ENCODE measurements around the gene TICAM2.

Gene TICAM2

DNA sequence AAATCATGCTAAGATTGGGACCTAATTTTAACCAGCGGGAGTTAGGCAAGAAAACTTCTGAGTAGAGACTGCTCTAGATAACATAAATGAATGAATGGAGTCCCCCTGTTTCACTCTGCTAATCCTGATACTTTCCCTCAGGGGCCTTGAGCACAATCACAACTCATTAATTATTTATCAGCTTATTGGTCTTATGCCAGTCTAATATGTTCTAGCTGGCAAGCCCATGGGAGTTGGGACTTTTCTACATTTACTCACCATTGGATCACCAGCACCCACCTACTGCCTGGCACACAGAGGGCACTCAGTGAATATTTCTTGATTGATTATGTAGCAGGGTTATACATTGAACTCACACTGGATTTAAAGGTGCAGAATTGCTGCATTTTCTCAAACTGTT lies 37.1 kb upstream of the TICAM2 start:
- H3K4me3 ChIP-seq (ENCODE audit: low read depth, low read length), result no peak overlapping the region
- TF ChIP-seq, protein P1, sequence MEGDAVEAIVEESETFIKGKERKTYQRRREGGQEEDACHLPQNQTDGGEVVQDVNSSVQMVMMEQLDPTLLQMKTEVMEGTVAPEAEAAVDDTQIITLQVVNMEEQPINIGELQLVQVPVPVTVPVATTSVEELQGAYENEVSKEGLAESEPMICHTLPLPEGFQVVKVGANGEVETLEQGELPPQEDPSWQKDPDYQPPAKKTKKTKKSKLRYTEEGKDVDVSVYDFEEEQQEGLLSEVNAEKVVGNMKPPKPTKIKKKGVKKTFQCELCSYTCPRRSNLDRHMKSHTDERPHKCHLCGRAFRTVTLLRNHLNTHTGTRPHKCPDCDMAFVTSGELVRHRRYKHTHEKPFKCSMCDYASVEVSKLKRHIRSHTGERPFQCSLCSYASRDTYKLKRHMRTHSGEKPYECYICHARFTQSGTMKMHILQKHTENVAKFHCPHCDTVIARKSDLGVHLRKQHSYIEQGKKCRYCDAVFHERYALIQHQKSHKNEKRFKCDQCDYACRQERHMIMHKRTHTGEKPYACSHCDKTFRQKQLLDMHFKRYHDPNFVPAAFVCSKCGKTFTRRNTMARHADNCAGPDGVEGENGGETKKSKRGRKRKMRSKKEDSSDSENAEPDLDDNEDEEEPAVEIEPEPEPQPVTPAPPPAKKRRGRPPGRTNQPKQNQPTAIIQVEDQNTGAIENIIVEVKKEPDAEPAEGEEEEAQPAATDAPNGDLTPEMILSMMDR (IDR thresholded peaks at IDR 0.05; ENCODE audit: control insufficient read depth, extremely low read depth, insufficient read depth), result no peak
- DNase-seq (ENCODE audit: low read depth), result no peak

DNA sequence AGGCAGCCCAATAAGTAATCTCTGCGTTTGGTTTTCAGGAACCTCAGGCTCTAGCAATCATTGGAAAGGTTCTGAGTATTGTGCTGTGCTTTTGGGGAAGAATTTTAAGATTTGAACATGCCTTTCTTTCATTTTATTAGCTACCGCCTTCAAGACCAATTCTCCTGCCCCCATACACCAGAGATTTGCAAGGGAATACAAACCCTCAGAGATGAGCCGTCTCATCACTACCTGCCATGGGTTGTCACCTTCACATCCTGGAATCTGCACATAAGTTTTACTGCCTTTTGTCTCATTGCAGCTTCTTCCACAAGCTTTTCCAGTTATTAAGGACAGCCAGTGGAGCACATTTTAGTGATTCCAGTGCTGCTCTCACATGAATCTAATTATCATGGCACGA lies 35.2 kb upstream of the TICAM2 start:
- TF ChIP-seq, protein P1 (IDR thresholded peaks at IDR 0.05; ENCODE audit: control insufficient read depth, extremely low read depth, insufficient read depth), result no peak
- H3K4me3 ChIP-seq (ENCODE audit: low read depth, low read length), result no peak overlapping the region
- DNase-seq (ENCODE audit: low read depth), result no peak

DNA sequence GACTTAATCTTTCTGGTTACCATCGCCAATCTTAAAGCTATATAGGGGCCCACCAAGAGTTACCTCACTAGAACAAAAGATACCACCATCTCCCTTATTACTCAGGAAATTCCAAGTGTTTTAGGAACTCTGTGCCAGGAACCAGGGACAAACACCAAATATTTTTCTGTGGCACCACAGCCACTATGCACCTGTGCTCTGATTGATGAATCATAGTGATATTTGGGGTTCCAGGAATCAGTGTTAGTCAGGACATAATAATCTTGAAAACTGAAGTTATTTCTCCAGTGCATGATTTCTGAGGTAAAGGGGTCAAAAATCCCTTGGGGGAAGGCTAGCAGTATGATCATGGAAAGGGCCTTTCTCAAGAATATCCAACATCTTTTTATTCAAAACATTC lies 33.7 kb upstream of the TICAM2 start:
- no peak for DNase-seq (ENCODE audit: low read depth)
- no peak overlapping the region for H3K4me3 ChIP-seq (ENCODE audit: low read depth, low read length)
- TF ChIP-seq, protein P1 (IDR thresholded peaks at IDR 0.05; ENCODE audit: control insufficient read depth, extremely low read depth, insufficient read depth), result no peak

DNA sequence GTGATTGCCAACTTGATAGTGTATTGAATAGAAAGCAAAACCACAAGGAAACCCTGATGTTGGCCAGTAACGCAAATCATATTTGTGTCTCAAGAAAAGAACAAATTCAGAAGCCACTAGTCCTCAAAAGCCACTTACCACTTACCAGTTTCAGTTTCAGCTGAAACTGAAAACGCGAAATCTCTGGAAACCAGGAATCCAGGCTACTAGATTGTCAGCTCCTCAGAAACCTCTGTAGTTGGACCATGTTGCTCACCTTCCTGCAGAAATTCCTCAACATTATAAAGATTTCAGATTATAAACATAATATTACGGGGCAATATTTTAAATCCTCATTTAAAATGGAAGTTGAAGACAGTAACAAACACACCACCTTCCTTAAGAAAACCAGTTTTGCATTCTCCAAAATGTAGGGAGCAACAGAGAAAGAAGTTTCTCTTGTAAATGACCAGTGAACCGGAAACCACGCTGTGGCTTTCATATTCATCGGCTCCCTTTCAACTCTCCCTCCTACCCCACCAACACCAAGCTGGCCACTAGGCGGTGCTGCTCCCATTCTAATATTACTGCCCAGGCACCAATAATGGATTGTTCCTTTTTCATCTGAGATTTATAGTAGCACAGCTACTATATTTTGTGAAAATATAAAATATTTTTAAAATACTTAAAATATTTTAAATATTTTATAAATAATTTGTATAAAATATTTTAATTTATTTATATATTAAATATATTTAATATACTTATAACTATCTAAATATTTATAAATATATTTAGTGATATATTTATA lies 32.3 kb upstream of the TICAM2 start:
- DNase-seq (ENCODE audit: low read depth), result peak; percentile 64
- TF ChIP-seq, protein P1 (IDR thresholded peaks at IDR 0.05; ENCODE audit: control insufficient read depth, extremely low read depth, insufficient read depth), result peak; percentile 99
- no peak overlapping the region for H3K4me3 ChIP-seq (ENCODE audit: low read depth, low read length)

DNA sequence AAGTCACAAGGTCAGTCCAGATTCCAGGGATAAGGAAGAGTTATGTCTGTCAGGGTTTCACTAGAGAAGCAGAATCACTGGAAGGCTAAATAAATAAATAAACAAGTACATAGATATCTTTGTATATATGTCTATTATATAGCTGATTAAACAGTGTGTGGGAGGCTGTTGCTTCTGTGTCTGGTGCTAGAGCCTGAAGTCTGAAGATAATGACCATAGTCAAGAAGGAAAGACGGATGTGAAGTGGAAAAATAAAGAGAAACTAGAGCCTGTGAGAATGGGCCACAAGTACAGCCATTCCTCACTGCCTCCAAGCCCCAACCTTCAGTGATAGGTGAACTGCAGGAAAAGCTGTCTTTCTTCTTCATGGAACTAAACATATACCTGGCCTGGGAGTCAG lies 27.6 kb upstream of the TICAM2 start:
- no peak for DNase-seq (ENCODE audit: low read depth)
- TF ChIP-seq, protein P1 (IDR thresholded peaks at IDR 0.05; ENCODE audit: control insufficient read depth, extremely low read depth, insufficient read depth), result no peak
- no peak overlapping the region for H3K4me3 ChIP-seq (ENCODE audit: low read depth, low read length)

DNA sequence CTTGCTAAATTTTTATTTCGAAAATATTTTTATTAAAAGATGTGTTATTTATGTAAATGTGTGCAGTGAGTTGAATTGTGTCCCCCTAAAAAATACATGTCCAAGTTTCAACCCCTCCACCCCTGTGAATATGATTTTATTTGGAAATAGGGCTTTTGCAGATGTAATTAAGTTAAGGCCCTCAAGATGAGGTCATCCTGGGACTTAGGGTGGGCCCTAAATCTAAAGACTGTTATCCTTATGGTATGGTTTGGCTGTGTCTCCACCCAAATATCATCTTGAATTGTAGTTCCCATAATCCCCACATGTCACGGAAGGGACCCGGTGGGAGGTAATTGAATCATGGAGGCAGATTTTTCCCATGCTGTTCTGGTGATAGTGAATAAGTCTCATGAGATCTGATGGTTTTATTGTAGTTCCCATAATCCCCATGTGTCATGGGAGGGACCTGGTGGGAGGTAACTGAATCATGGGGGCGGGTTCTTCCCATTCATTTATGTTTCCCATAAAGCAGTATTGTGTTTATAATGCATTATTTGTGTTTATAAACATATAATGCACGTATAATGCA lies 25.1 kb upstream of the TICAM2 start:
- TF ChIP-seq, protein P1 (IDR thresholded peaks at IDR 0.05; ENCODE audit: control insufficient read depth, extremely low read depth, insufficient read depth), result no peak
- no peak for DNase-seq (ENCODE audit: low read depth)
- no peak overlapping the region for H3K4me3 ChIP-seq (ENCODE audit: low read depth, low read length)
